H1 (cell line): ENCODE results near the gene PPFIA4.

Experiments used
- ATF3 ChIP-seq: IDR thresholded peaks from 2 replicates; pipeline ENCODE4 v1.6.1; 2011; ENCODE audit warnings: low read depth, mild to moderate bottlenecking, low read length; ENCODE audit not compliant: insufficient read depth
- BACH1 ChIP-seq: IDR thresholded peaks from 2 replicates; pipeline ENCODE4 v1.6.1; 2012; ENCODE audit warnings: low read length, improper control_type of control experiment
- CBX8 ChIP-seq: fragments of 300-800, 300-1000 bp; sonication (generic); IDR thresholded peaks from 2 replicates; pipeline ENCODE4 v1.7.1; 2016; ENCODE audit warnings: low read depth, low read length, borderline replicate concordance
- CTCF ChIP-seq, 3 experiments: IDR thresholded peaks; 1 replicate in 2 of 3; 2 replicates in 1 of 3; pipeline versions ENCODE4 v1.5.1 to v1.6.1; 2011; ENCODE audit warnings: low read length in 3 of 3, mild to moderate bottlenecking in 3 of 3, inconsistent platforms in 2 of 3, low read depth in 1 of 3, moderate library complexity in 1 of 3; ENCODE audit not compliant: insufficient read depth in 1 of 3; ENCODE audit errors: control extremely low read depth in 1 of 3
- EZH2 ChIP-seq: fragments of 200-600 bp; sonication (generic); IDR thresholded peaks from 2 replicates; pipeline ENCODE4 v1.7.1; 2012; ENCODE audit warnings: low read depth, mild to moderate bottlenecking, moderate library complexity, low read length, inconsistent platforms; ENCODE audit not compliant: severe bottlenecking
- HDAC2 ChIP-seq, 2 experiments: fragments of 300-600 bp in 1 of 2; sonication (generic) in 1 of 2; IDR thresholded peaks; 2 replicates each; pipeline ENCODE4 v1.6.1; 2011 to 2012; ENCODE audit warnings: low read depth in 2 of 2, low read length in 2 of 2, mild to moderate bottlenecking in 2 of 2, moderate library complexity in 2 of 2, borderline replicate concordance in 1 of 2, inconsistent platforms in 1 of 2
- JUN ChIP-seq: IDR thresholded peaks from 2 replicates; pipeline ENCODE4 v1.6.1; 2011; ENCODE audit warnings: low read depth, mild to moderate bottlenecking, improper control_type of control experiment, low read length
- JUND ChIP-seq: IDR thresholded peaks from 2 replicates; pipeline ENCODE4 v1.6.1; 2011; ENCODE audit warnings: mild to moderate bottlenecking, improper control_type of control experiment, low read length
- KDM5A ChIP-seq: fragments of 200-600 bp; IDR thresholded peaks from 2 replicates; pipeline ENCODE4 v1.7.1; 2012; ENCODE audit warnings: mild to moderate bottlenecking, low read length, inconsistent platforms, mixed read lengths
- MAFK ChIP-seq: IDR thresholded peaks from 2 replicates; pipeline ENCODE4 v1.6.1; 2012; ENCODE audit warnings: low read depth, mild to moderate bottlenecking, improper control_type of control experiment, low read length
- POLR2A ChIP-seq, 2 experiments: IDR thresholded peaks; 1 replicate in 1 of 2; 2 replicates in 1 of 2; pipeline ENCODE4 v1.6.1; 2011; ENCODE audit warnings: low read depth in 2 of 2, low read length in 2 of 2, mild to moderate bottlenecking in 2 of 2; ENCODE audit errors: control extremely low read depth in 1 of 2
- POLR2AphosphoS5 ChIP-seq: IDR thresholded peaks from 2 replicates; pipeline ENCODE4 v1.6.1; 2011; ENCODE audit warnings: low read depth, low read length
- SIN3A ChIP-seq, 2 experiments: IDR thresholded peaks in 1 of 2; conservative IDR thresholded peaks in 1 of 2; 2 replicates each; pipeline ENCODE4 v1.6.1; 2011 to 2012; ENCODE audit warnings: low read length in 2 of 2, improper control_type of control experiment in 1 of 2, low read depth in 1 of 2, mild to moderate bottlenecking in 1 of 2
- YY1 ChIP-seq: IDR thresholded peaks from 2 replicates; pipeline ENCODE4 v1.6.1; 2011; ENCODE audit warnings: low read depth, mild to moderate bottlenecking, low read length

- TF ChIP-seq CTCF (IDR thresholded peaks at IDR 0.05; ENCODE audit: control extremely low read depth in 1 of 3, insufficient read depth in 1 of 3, low read depth in 1 of 3, low read length in 3 of 3), result no peak
- no peak for TF ChIP-seq KDM5A
- TF ChIP-seq BACH1, result no peak
- no peak for TF ChIP-seq POLR2A (IDR thresholded peaks at IDR 0.05; ENCODE audit: control extremely low read depth in 1 of 2, low read depth in 2 of 2, low read length in 2 of 2)
- no peak for TF ChIP-seq POLR2AphosphoS5
- no peak for TF ChIP-seq SIN3A (conservative IDR thresholded peaks at IDR 0.05 in 1 of 2, IDR thresholded peaks at IDR 0.05 in 1 of 2; ENCODE audit: low read depth in 1 of 2, low read length in 2 of 2)
- no peak for TF ChIP-seq JUND
- TF ChIP-seq EZH2, result no peak
- no peak for TF ChIP-seq JUN
- no peak for TF ChIP-seq YY1
- TF ChIP-seq MAFK, result no peak
- TF ChIP-seq HDAC2 (IDR thresholded peaks at IDR 0.05; ENCODE audit: borderline replicate concordance in 1 of 2, low read depth in 2 of 2, low read length in 2 of 2), result no peak
- no peak for TF ChIP-seq ATF3
- TF ChIP-seq CBX8, result no peak
Observed at GRCh38 chr1:203073469-203073868, 47.2 kb downstream of the PPFIA4 start.
